Naive B cell (primary cell): ENCODE results near the gene AHRR. TPM values are rescaled to one million over a fixed set of nuclear protein-coding genes. Genes with fewer than 3 reads are reported as not detected.
"Not testable (repeated sequence)": the region's sequence is repeated elsewhere in the genome, so short reads cannot be mapped to it uniquely, and the experiment has no call there.

ENCODE experiments used
- ATAC-seq, 2 donors: fragments of 150-1000 bp; cut with Tn5 transposase; 2 replicates each; pipeline ENCODE4 v1.10.0; 2021; ENCODE audit warnings: low read depth in 2 of 2, mild to moderate bottlenecking in 2 of 2, moderate library complexity in 2 of 2
- DNase-seq: peaks from one replicate; pipeline ENCODE4 v3.0.0; 2022
- H3K27ac Mint-ChIP-seq, 6 donors: one replicate each; pipeline ENCODE4 v1.8.0; 2020 to 2022; ENCODE audit warnings: mild to moderate bottlenecking in 6 of 6, mixed read lengths in 6 of 6, moderate library complexity in 5 of 6, inconsistent platforms in 2 of 6
- H3K27me3 Mint-ChIP-seq, 3 donors: one replicate each; pipeline ENCODE4 v1.8.0; 2021 to 2022; ENCODE audit warnings: mixed read lengths in 3 of 3, mild to moderate bottlenecking in 1 of 3
- H3K36me3 Mint-ChIP-seq, 2 donors: one replicate each; pipeline ENCODE4 v1.8.0; 2020 to 2022; ENCODE audit warnings: mixed read lengths in 2 of 2, inconsistent platforms in 1 of 2, mild to moderate bottlenecking in 1 of 2
- H3K4me1 Mint-ChIP-seq, 3 donors: one replicate each; pipeline ENCODE4 v1.8.0; 2020 to 2022; ENCODE audit warnings: mixed read lengths in 3 of 3, inconsistent platforms in 1 of 3, mild to moderate bottlenecking in 1 of 3, moderate library complexity in 1 of 3
- H3K4me3 Mint-ChIP-seq, 8 donors: one replicate each; pipeline ENCODE4 v1.8.0; 2020 to 2022; ENCODE audit warnings: mild to moderate bottlenecking in 8 of 8, mixed read lengths in 8 of 8, moderate library complexity in 8 of 8, inconsistent platforms in 2 of 8
- H3K9me3 Mint-ChIP-seq, 7 donors: one replicate each; pipeline ENCODE4 v1.8.0; 2020 to 2022; ENCODE audit warnings: mixed read lengths in 7 of 7, mild to moderate bottlenecking in 5 of 7, inconsistent platforms in 2 of 7, moderate library complexity in 1 of 7
- polyA plus RNA-seq, 6 donors: library from polyadenylated mRNA; unstranded; fragments of 300-500 nt; fragmentation: Illumina TruSeq; gene quantifications; one replicate each; pipeline ENCODE4 v1.2.3, GENCODE V29; 2021; ENCODE audit warnings: low read depth in 6 of 6

The AHRR gene
- under 1 TPM in 1 of 6 donors, not detected in 5; 0.09 TPM for polyA plus RNA-seq

DNA sequence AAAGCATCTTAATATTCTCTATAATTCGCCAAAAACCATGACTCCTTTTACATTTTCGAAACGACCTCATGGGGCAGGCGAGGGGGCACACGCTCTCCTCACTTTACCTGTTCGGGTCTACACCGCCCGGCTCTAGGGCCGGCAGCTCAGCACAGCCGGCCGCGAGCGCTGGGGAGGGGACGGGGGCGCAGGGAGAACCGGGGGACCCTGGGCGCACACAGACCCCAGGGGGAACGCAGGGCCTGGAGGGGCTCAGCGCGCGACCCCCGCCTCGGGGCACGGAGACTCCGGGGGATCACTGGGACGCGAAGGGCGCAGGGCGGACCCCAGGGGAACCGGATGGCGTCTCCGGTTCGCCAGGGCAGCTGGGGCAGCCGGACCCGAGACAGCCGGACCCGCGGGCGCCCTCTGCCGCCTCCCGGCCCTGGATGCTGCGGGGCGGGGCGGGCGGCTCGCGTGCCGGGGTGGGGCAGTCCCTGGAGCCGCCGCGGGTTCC lies at the start of gene AHRR:
Gene AHRR, plus strand, starts transcription at position 485 of the 496 bp plus-strand sequence. CDS start 22,189 bp downstream, outside the sequence.
- no peak for DNase-seq
- peak; percentile 29 to 49 for ATAC-seq

GRCh38 chr5:271828-272167 lies 49.7 kb upstream of the AHRR start:
- Mint-ChIP-seq H3K4me3 (peak overlapping the region; percentile 85 to 99 (median 92)), H3K4me1 (peaks cover 28 to 37% (median 32%) of the 10 kb centered on the region in 3 donors), H3K27ac (peak overlapping the region in 5 of 6 donors; percentile 49 to 94 (median 90))
- H3K9me3 Mint-ChIP-seq, H3K27me3 Mint-ChIP-seq, DNase-seq, H3K36me3 Mint-ChIP-seq: not testable (repeated sequence)
- peak; percentile 4 for ATAC-seq

More for the DNA sequence above, at the start of gene AHRR:
- H3K9me3 Mint-ChIP-seq: no peaks in the 10 kb centered on the region
- H3K27me3 Mint-ChIP-seq: peaks cover 20 to 51% (median 33%) of the 10 kb centered on the region in 3 donors
- H3K4me3 Mint-ChIP-seq: peak within 1 kb of the TSS; percentile 60 to 85 (median 70)
- peaks cover 0 to 11% of the 10 kb centered on the region in 2 donors for H3K36me3 Mint-ChIP-seq
- peaks cover 8 to 26% (median 20%) of the 10 kb centered on the region in 3 donors for H3K4me1 Mint-ChIP-seq
- no peak within 1 kb of the TSS for H3K27ac Mint-ChIP-seq

GRCh38 chr5:273091-273490 lies 48.4 kb upstream of the AHRR start:
- Mint-ChIP-seq H3K4me1 (peaks cover 28 to 37% (median 33%) of the 10 kb centered on the region in 3 donors), H3K4me3 (peak overlapping the region; percentile 57 to 94 (median 82)), H3K27ac (peak overlapping the region in 4 of 6 donors; percentile 1 to 91 (median 80))
- ATAC-seq, DNase-seq, H3K27me3 Mint-ChIP-seq, H3K9me3 Mint-ChIP-seq, H3K36me3 Mint-ChIP-seq: not testable (repeated sequence)

DNA sequence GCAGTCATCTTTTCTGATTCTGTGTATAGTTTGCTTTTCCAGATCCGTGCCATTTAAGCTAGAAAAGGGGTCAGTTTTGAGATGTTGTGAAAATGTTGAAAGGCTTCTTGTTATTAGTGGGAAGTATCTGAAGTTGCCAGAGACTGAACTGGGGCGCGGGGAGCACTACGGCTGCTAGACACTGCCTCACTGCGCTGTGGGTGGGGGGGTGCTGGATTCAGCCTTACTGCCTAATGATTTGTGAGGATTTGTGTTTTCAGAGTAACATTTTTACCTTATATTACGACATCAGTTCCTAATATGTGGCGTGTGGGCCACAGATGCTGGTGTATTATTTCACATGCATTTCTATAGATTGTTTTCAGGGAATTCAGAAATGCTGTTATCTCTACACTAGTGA lies 48.0 kb upstream of the AHRR start:
- not testable (repeated sequence) for ATAC-seq, H3K36me3 Mint-ChIP-seq, H3K27me3 Mint-ChIP-seq, DNase-seq, H3K9me3 Mint-ChIP-seq
- Mint-ChIP-seq H3K4me3 (peak overlapping the region; percentile 57 to 94 (median 82)), H3K27ac (peak overlapping the region in 3 of 6 donors; percentile 1 to 90 (median 26)), H3K4me1 (peaks cover 30 to 37% (median 37%) of the 10 kb centered on the region in 3 donors)

GRCh38 chr5:274346-274745 lies 47.2 kb upstream of the AHRR start:
- H3K27me3 Mint-ChIP-seq, H3K9me3 Mint-ChIP-seq, H3K27ac Mint-ChIP-seq, DNase-seq, ATAC-seq, H3K36me3 Mint-ChIP-seq: not testable (repeated sequence)
- peak overlapping the region in 2 of 8 donors; percentile 6 to 91 for H3K4me3 Mint-ChIP-seq
- H3K4me1 Mint-ChIP-seq: peaks cover 35 to 41% (median 40%) of the 10 kb centered on the region in 3 donors

- H3K27me3 Mint-ChIP-seq: no peaks in the 10 kb centered on the region
- no peak for ATAC-seq
- no peak overlapping the region for H3K27ac Mint-ChIP-seq
- peaks cover 47 to 63% (median 60%) of the 10 kb centered on the region in 3 donors for H3K4me1 Mint-ChIP-seq
- H3K9me3 Mint-ChIP-seq: no peaks in the 10 kb centered on the region
- no peak overlapping the region for H3K4me3 Mint-ChIP-seq
- no peak for DNase-seq
- peaks cover 0 to 19% of the 10 kb centered on the region in 2 donors for H3K36me3 Mint-ChIP-seq
These were observed 42.9 kb upstream of the AHRR start for GRCh38 chr5:278646-279045.

DNA sequence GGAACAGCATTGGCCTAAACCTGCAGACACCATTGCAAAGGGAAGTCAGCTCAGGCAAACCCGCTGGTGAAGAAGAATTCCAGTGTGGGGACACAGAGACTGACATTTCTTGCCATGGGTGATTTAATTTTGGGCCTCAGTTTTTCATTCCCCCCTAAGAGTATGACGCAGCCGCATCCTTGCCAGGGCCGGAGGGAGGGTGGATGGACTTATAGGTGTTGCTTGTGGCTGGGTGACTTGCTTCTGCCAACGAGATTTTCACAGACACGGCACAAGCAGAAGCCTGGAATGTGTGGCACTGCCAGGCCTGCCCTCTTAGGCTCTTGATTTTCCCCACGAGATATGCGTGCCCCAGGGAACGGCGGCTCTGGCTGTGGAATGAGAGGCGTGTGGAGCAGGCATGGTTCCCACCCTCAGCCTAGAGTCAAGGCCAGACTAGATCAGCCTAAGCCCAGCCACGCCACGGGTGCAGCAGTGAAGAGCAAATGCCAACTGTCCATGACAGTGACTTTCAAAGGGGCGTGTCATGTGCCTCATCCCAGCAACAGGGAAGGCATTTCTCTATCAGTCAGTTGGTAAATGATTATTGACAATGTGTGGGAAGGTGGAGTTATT lies 42.4 kb upstream of the AHRR start:
- not testable (repeated sequence) for H3K9me3 Mint-ChIP-seq, H3K4me3 Mint-ChIP-seq, ATAC-seq, H3K27me3 Mint-ChIP-seq, DNase-seq
- Mint-ChIP-seq H3K27ac (peak overlapping the region in 2 of 6 donors; percentile 62 to 71), H3K36me3 (peaks cover 5 to 24% of the 10 kb centered on the region in 2 donors), H3K4me1 (peaks cover 50 to 64% (median 61%) of the 10 kb centered on the region in 3 donors)

GRCh38 chr5:285991-286557 lies 35.4 kb upstream of the AHRR start:
- DNase-seq: no peak
- H3K27ac Mint-ChIP-seq: peak overlapping the region in 1 of 6 donors; percentile 30
- peaks cover 0 to 1% (median 0%) of the 10 kb centered on the region in 7 donors for H3K9me3 Mint-ChIP-seq
- peaks cover 47 to 71% (median 60%) of the 10 kb centered on the region in 3 donors for H3K4me1 Mint-ChIP-seq
- H3K4me3 Mint-ChIP-seq: no peak overlapping the region
- ATAC-seq: no peak
- H3K36me3 Mint-ChIP-seq: peaks cover 7 to 36% of the 10 kb centered on the region in 2 donors
- no peaks in the 10 kb centered on the region for H3K27me3 Mint-ChIP-seq

- Mint-ChIP-seq H3K4me3 (peak overlapping the region in 1 of 8 donors; percentile 53), H3K36me3 (peaks cover 0 to 24% of the 10 kb centered on the region in 2 donors), H3K27ac (peak overlapping the region in 1 of 6 donors; percentile 90), H3K4me1 (peaks cover 26 to 46% (median 36%) of the 10 kb centered on the region in 3 donors)
- not testable (repeated sequence) for ATAC-seq, H3K27me3 Mint-ChIP-seq, DNase-seq, H3K9me3 Mint-ChIP-seq
These were observed 31.3 kb upstream of the AHRR start for GRCh38 chr5:290200-290599.

- Mint-ChIP-seq H3K27ac (peak overlapping the region in 3 of 6 donors; percentile 48 to 97 (median 50)), H3K4me1 (peaks cover 23 to 36% (median 32%) of the 10 kb centered on the region in 3 donors), H3K4me3 (peak overlapping the region in 4 of 8 donors; percentile 26 to 60 (median 40)), H3K36me3 (peaks cover 0 to 23% of the 10 kb centered on the region in 2 donors)
- H3K27me3 Mint-ChIP-seq, ATAC-seq, H3K9me3 Mint-ChIP-seq, DNase-seq: not testable (repeated sequence)
These were observed 30.2 kb upstream of the AHRR start for GRCh38 chr5:291345-291744.

- Mint-ChIP-seq H3K4me1 (peaks cover 22 to 37% (median 35%) of the 10 kb centered on the region in 3 donors), H3K36me3 (peaks cover 0 to 15% of the 10 kb centered on the region in 2 donors), H3K27ac (peak overlapping the region in 1 of 6 donors; percentile 70)
- ATAC-seq, H3K4me3 Mint-ChIP-seq, H3K27me3 Mint-ChIP-seq, H3K9me3 Mint-ChIP-seq, DNase-seq: not testable (repeated sequence)
These were observed 26.7 kb upstream of the AHRR start for GRCh38 chr5:294788-295187.

GRCh38 chr5:296207-296606 lies 25.3 kb upstream of the AHRR start:
- H3K9me3 Mint-ChIP-seq, H3K27me3 Mint-ChIP-seq, DNase-seq, ATAC-seq, H3K4me3 Mint-ChIP-seq: not testable (repeated sequence)
- H3K36me3 Mint-ChIP-seq: peaks cover 0 to 13% of the 10 kb centered on the region in 2 donors
- peak overlapping the region in 1 of 6 donors; percentile 33 for H3K27ac Mint-ChIP-seq
- peaks cover 24 to 30% (median 28%) of the 10 kb centered on the region in 3 donors for H3K4me1 Mint-ChIP-seq

GRCh38 chr5:296954-297353 lies 24.6 kb upstream of the AHRR start:
- Mint-ChIP-seq H3K27ac (peak overlapping the region in 2 of 6 donors; percentile 21 to 77), H3K4me1 (peaks cover 24 to 28% (median 25%) of the 10 kb centered on the region in 3 donors), H3K4me3 (peak overlapping the region in 1 of 8 donors; percentile 25)
- not testable (repeated sequence) for ATAC-seq, H3K9me3 Mint-ChIP-seq, H3K27me3 Mint-ChIP-seq, H3K36me3 Mint-ChIP-seq, DNase-seq
